Measurements from ENCODE around the gene KLK11. TPM values are rescaled to one million over a fixed set of nuclear protein-coding genes. Genes with fewer than 3 reads are reported as not detected.

KLK11 gene
- total and polyA plus RNA-seq, 2 donors = 1.9 to 17.2 TPM

DNA sequence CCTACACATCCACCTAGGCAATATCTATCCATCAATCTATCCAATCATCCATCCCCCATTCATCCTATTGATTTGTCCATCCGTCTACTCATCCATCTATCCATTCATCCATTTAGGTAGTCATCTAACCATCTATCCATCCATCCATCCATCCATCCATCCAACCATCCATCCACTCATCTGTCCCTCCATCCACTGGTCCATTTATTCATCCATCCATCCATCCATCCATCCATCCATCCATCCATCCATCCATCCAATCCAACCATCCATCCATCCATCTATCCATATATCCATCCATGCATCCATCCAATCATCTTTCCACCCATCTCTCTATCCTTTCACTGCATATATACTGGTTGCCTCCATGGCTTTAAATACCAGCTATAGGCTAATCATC is 34.6 kb upstream of the KLK11 start:
- no peak overlapping the region for H3K27ac ChIP-seq (ENCODE audit: low read depth in 1 of 2, low read length in 1 of 2)
- H3K4me3 ChIP-seq (ENCODE audit: low read length in 2 of 2) = no peak overlapping the region
- H3K36me3 ChIP-seq (ENCODE audit: control insufficient read depth in 2 of 2, insufficient read depth in 2 of 2, low read length in 1 of 2) = no peaks in the 10 kb centered on the region
- no peaks in the 10 kb centered on the region for H3K4me1 ChIP-seq (ENCODE audit: control insufficient read depth in 2 of 2, insufficient read depth in 2 of 2, low read length in 2 of 2)
- WGBS = 0% methylated on average over 1 of the region's 1 CpG
- H3K27me3 ChIP-seq (ENCODE audit: control insufficient read depth in 2 of 2, insufficient read depth in 1 of 2, low read length in 1 of 2) = peaks cover 13 to 24% of the 10 kb centered on the region in 2 donors
- H3K9me3 ChIP-seq (ENCODE audit: control insufficient read depth in 2 of 2, insufficient read depth in 1 of 2, low read length in 1 of 2) = no peaks in the 10 kb centered on the region
- DNase-seq (ENCODE audit: low read depth in 6 of 9, low spot score in 9 of 9) = no peak

DNA sequence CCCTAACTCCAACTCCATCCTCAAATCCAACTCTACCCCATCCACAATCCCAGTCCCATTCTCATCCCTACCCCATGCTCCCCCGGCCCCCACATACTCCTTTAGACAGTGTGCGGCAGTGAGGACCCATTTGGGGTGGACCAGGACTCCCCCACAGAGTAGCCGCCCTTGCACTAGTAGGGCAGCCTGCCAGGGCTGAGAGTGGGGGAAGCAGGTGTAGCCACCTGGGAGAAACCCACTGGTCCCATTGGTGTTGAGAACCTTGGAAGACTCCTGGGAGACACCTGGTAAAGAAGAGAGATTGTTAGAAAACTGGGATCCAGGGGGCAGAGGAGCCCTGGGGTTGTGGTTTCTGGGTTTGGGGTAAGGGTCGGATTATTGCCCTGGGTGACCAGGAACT is 33.9 kb upstream of the KLK11 start:
- Histone ChIP-seq H3K9me3 (ENCODE audit: control insufficient read depth in 2 of 2, insufficient read depth in 1 of 2, low read length in 1 of 2) (no peaks in the 10 kb centered on the region), H3K27ac (ENCODE audit: low read depth in 1 of 2, low read length in 1 of 2) (no peak overlapping the region), H3K4me1 (ENCODE audit: control insufficient read depth in 2 of 2, insufficient read depth in 2 of 2, low read length in 2 of 2) (no peaks in the 10 kb centered on the region), H3K4me3 (ENCODE audit: low read length in 2 of 2) (no peak overlapping the region), H3K27me3 (ENCODE audit: control insufficient read depth in 2 of 2, insufficient read depth in 1 of 2, low read length in 1 of 2) (peaks cover 9 to 18% of the 10 kb centered on the region in 2 donors), H3K36me3 (ENCODE audit: control insufficient read depth in 2 of 2, insufficient read depth in 2 of 2, low read length in 1 of 2) (no peaks in the 10 kb centered on the region)
- WGBS = 70% methylated on average over 4 of the region's 4 CpGs
- no peak for DNase-seq (ENCODE audit: low read depth in 6 of 9, low spot score in 9 of 9)

DNA sequence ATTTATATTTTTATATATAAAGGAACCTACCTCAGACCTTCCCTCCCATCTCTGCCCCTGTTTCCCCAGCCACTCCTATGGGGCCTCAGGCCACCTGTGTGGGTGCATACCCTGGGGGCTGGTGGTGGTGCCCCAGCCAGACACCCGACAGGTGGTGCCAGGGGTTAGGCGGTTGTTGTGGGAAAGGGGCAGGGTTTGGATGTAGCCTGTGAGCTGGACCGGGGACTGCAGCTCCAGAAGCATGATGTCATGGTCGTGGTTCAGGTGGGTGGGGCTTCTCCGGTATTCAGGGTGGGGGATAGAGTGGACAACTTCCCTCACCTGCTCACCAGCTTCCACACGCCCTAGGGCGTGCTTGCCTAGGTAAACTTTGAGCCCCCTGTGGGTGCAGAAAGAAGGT is 33.3 kb upstream of the KLK11 start:
- H3K4me1 ChIP-seq (ENCODE audit: control insufficient read depth in 2 of 2, insufficient read depth in 2 of 2, low read length in 2 of 2) = no peaks in the 10 kb centered on the region
- no peak overlapping the region for H3K4me3 ChIP-seq (ENCODE audit: low read length in 2 of 2)
- no peak overlapping the region for H3K27ac ChIP-seq (ENCODE audit: low read depth in 1 of 2, low read length in 1 of 2)
- H3K9me3 ChIP-seq (ENCODE audit: control insufficient read depth in 2 of 2, insufficient read depth in 1 of 2, low read length in 1 of 2) = no peaks in the 10 kb centered on the region
- peaks cover 4 to 11% of the 10 kb centered on the region in 2 donors for H3K27me3 ChIP-seq (ENCODE audit: control insufficient read depth in 2 of 2, insufficient read depth in 1 of 2, low read length in 1 of 2)
- 86% methylated on average over 7 of the region's 7 CpGs for WGBS
- H3K36me3 ChIP-seq (ENCODE audit: control insufficient read depth in 2 of 2, insufficient read depth in 2 of 2, low read length in 1 of 2) = no peaks in the 10 kb centered on the region
- DNase-seq (ENCODE audit: low read depth in 6 of 9, low spot score in 9 of 9) = no peak

DNA sequence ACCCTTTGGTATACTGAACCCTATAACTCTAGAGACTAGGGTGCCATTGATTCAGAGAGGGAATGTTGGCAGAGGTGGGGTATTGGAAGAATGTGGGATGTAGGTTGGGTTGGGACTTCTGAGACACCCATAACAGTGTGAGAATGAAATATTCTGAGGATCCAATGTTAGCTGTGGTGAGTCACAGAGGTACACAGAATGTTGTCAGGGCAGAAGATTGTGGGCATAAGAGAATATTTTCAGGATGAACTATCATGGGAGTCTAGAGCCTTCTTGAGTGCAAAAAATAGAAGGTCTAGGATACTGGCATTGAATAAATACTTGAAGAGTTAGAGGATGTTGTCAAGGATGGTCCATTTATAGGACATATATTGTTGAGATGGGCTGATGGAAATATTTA is 29.4 kb upstream of the KLK11 start:
- Histone ChIP-seq H3K36me3 (ENCODE audit: control insufficient read depth in 2 of 2, insufficient read depth in 2 of 2, low read length in 1 of 2) (no peaks in the 10 kb centered on the region), H3K27me3 (ENCODE audit: control insufficient read depth in 2 of 2, insufficient read depth in 1 of 2, low read length in 1 of 2) (no peaks in the 10 kb centered on the region), H3K4me1 (ENCODE audit: control insufficient read depth in 2 of 2, insufficient read depth in 2 of 2, low read length in 2 of 2) (no peaks in the 10 kb centered on the region), H3K9me3 (ENCODE audit: control insufficient read depth in 2 of 2, insufficient read depth in 1 of 2, low read length in 1 of 2) (no peaks in the 10 kb centered on the region), H3K4me3 (ENCODE audit: low read length in 2 of 2) (no peak overlapping the region), H3K27ac (ENCODE audit: low read depth in 1 of 2, low read length in 1 of 2) (no peak overlapping the region)
- DNase-seq (ENCODE audit: low read depth in 6 of 9, low spot score in 9 of 9) = no peak

DNA sequence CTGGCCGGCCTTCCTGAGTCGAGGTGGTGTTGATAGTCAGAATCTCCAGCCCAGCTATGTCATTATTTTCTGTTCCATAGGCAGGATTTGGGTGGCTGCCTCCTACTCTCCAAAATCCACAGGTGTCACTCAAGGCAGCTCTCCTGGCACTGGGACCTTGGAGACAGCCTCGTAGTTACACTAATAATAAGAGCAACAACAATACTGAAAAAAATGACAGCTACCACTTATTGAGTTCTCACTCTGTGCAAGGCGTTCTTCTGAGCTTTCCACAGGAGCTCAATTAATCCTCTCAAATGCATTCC is 20.6 kb upstream of the KLK11 start:
- Histone ChIP-seq H3K27ac (ENCODE audit: low read depth in 1 of 2, low read length in 1 of 2) (no peak overlapping the region), H3K36me3 (ENCODE audit: control insufficient read depth in 2 of 2, insufficient read depth in 2 of 2, low read length in 1 of 2) (no peaks in the 10 kb centered on the region), H3K4me1 (ENCODE audit: control insufficient read depth in 2 of 2, insufficient read depth in 2 of 2, low read length in 2 of 2) (no peaks in the 10 kb centered on the region), H3K27me3 (ENCODE audit: control insufficient read depth in 2 of 2, insufficient read depth in 1 of 2, low read length in 1 of 2) (peaks cover 0 to 5% of the 10 kb centered on the region in 2 donors), H3K4me3 (ENCODE audit: low read length in 2 of 2) (no peak overlapping the region), H3K9me3 (ENCODE audit: control insufficient read depth in 2 of 2, insufficient read depth in 1 of 2, low read length in 1 of 2) (no peaks in the 10 kb centered on the region)
- 11% methylated on average over 4 of the region's 4 CpGs for WGBS
- DNase-seq (ENCODE audit: low read depth in 6 of 9, low spot score in 9 of 9) = no peak

DNA sequence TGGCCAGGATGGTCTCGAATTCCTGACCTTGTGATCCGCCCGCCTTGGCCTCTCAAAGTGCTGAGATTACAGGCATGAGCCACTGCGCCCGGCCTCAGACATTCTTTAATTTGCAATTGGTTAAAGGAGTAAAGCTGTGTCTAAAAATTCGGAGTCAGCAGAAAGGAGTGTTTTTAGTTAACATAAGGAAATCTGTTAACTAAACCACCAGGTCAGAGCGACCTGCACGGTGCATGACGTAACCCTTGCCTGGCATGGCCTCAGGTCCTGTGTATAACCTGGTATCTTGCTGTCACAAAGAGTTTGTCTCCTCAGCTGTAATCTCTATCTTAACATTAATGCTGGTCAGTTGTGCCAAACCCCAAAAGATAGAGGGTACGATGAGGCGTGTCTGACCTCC is 17.9 kb upstream of the KLK11 start:
- no peak for DNase-seq (ENCODE audit: low read depth in 6 of 9, low spot score in 9 of 9)
- H3K4me1 ChIP-seq (ENCODE audit: control insufficient read depth in 2 of 2, insufficient read depth in 2 of 2, low read length in 2 of 2) = no peaks in the 10 kb centered on the region
- peaks cover 0 to 5% of the 10 kb centered on the region in 2 donors for H3K27me3 ChIP-seq (ENCODE audit: control insufficient read depth in 2 of 2, insufficient read depth in 1 of 2, low read length in 1 of 2)
- 91% methylated on average over 11 of the region's 11 CpGs for WGBS
- H3K4me3 ChIP-seq (ENCODE audit: low read length in 2 of 2) = no peak overlapping the region
- no peaks in the 10 kb centered on the region for H3K36me3 ChIP-seq (ENCODE audit: control insufficient read depth in 2 of 2, insufficient read depth in 2 of 2, low read length in 1 of 2)
- H3K9me3 ChIP-seq (ENCODE audit: control insufficient read depth in 2 of 2, insufficient read depth in 1 of 2, low read length in 1 of 2) = no peaks in the 10 kb centered on the region
- no peak overlapping the region for H3K27ac ChIP-seq (ENCODE audit: low read depth in 1 of 2, low read length in 1 of 2)

DNA sequence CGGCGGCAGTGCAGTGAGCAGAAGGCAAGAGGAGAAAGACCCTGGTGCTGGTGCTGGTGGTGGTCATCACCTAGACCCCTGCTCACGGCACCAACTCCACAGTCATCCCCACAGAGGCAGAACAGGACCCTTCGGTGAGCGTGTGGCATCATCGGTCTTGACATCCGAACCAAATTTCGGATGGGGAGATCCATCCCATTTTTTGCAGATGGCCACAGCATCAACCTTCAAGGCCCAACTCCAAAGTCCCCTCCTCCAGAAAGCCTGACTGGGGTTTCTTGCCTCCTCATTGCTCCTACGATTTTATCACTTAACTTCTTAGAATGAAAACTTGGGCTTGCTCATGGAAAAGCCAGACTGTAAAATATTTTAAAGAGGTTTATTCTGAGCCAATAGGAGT is 17.1 kb upstream of the KLK11 start:
- no peak overlapping the region for H3K27ac ChIP-seq (ENCODE audit: low read depth in 1 of 2, low read length in 1 of 2)
- H3K4me1 ChIP-seq (ENCODE audit: control insufficient read depth in 2 of 2, insufficient read depth in 2 of 2, low read length in 2 of 2) = no peaks in the 10 kb centered on the region
- peaks cover 0 to 5% of the 10 kb centered on the region in 2 donors for H3K27me3 ChIP-seq (ENCODE audit: control insufficient read depth in 2 of 2, insufficient read depth in 1 of 2, low read length in 1 of 2)
- H3K4me3 ChIP-seq (ENCODE audit: low read length in 2 of 2) = no peak overlapping the region
- DNase-seq (ENCODE audit: low read depth in 6 of 9, low spot score in 9 of 9) = no peak
- WGBS = 85% methylated on average over 9 of the region's 9 CpGs
- no peaks in the 10 kb centered on the region for H3K36me3 ChIP-seq (ENCODE audit: control insufficient read depth in 2 of 2, insufficient read depth in 2 of 2, low read length in 1 of 2)
- no peaks in the 10 kb centered on the region for H3K9me3 ChIP-seq (ENCODE audit: control insufficient read depth in 2 of 2, insufficient read depth in 1 of 2, low read length in 1 of 2)

DNA sequence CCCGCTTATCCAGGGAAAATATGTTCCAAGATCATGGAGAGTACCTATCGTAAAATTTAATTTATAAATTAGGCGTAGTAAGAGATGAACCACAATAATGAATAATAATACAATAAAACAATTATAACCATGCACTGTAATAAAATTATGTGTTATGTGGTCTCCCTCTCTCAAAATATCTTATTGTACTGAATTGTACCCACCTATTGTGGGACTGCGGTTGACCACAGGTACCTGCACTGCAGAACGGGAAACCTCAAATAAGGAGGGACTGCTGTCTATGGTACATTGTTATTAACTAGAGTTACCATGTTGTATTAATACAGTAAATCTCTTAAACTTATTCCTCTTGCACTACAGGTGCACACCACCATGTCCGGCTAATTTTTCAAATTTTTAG is 13.7 kb upstream of the KLK11 start:
- no peak overlapping the region for H3K4me3 ChIP-seq (ENCODE audit: low read length in 2 of 2)
- 95% methylated on average over 6 of the region's 6 CpGs for WGBS

DNA sequence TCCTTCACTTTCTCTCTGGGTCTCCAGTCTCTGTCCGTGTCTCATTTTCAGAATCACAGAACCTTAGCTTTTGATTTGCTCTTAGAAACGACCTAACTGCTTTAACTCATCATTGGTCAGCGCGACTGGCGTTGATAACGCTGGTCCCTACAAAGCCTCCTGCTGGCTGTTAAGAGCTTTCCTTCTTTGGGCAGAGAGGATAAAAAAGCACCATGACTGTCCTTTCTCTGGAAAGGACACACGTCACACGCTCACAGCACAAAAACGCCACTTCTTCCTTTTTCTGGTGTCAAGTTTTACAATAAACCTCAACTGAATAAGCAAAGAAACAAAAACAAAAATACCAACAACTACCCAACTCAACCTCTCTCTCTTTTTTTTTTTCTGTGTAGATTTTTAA is 10.1 kb upstream of the KLK11 start:
- no peaks in the 10 kb centered on the region for H3K9me3 ChIP-seq (ENCODE audit: control insufficient read depth in 2 of 2, insufficient read depth in 1 of 2, low read length in 1 of 2)
- no peak for DNase-seq (ENCODE audit: low read depth in 6 of 9, low spot score in 9 of 9)
- WGBS = 63% methylated on average over 9 of the region's 9 CpGs

More for the DNA sequence above, 13.7 kb upstream of the KLK11 start:
- no peaks in the 10 kb centered on the region for H3K27me3 ChIP-seq (ENCODE audit: control insufficient read depth in 2 of 2, insufficient read depth in 1 of 2, low read length in 1 of 2)
- no peak for DNase-seq (ENCODE audit: low read depth in 6 of 9, low spot score in 9 of 9)
- no peaks in the 10 kb centered on the region for H3K4me1 ChIP-seq (ENCODE audit: control insufficient read depth in 2 of 2, insufficient read depth in 2 of 2, low read length in 2 of 2)
- no peaks in the 10 kb centered on the region for H3K36me3 ChIP-seq (ENCODE audit: control insufficient read depth in 2 of 2, insufficient read depth in 2 of 2, low read length in 1 of 2)
- H3K9me3 ChIP-seq (ENCODE audit: control insufficient read depth in 2 of 2, insufficient read depth in 1 of 2, low read length in 1 of 2) = no peaks in the 10 kb centered on the region
- no peak overlapping the region for H3K27ac ChIP-seq (ENCODE audit: low read depth in 1 of 2, low read length in 1 of 2)

DNA sequence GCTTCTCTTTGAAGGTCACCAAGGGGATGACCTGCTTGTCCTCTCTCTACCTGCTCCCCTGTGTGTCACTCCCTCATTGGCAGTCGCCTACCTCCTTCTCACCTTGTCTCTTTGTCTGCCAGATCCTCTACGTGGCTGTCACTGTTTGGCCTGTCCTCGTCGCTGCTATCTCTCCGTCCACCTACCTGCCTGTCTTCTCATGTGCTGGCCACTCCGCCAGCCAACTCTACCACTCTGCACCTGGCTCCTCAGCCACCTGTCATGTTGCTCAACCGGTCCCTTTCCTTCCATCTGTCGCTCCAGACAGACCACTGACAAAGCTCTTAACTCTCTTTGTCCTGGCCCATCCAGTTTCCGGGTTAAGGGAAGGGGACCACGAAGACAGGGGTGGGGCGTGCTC is 8.3 kb upstream of the KLK11 start, which contains the start of gene KLK12:
KLK12 (minus strand) TSS at position 299 of the 400 bp plus-strand sequence. CDS start 381 bp downstream, outside the sequence.
- 55% methylated on average over 11 of the region's 11 CpGs for WGBS
- H3K27me3 ChIP-seq (ENCODE audit: control insufficient read depth in 2 of 2, insufficient read depth in 1 of 2, low read length in 1 of 2) = no peaks in the 10 kb centered on the region
- no peaks in the 10 kb centered on the region for H3K36me3 ChIP-seq (ENCODE audit: control insufficient read depth in 2 of 2, insufficient read depth in 2 of 2, low read length in 1 of 2)
- no peak for DNase-seq (ENCODE audit: low read depth in 6 of 9, low spot score in 9 of 9)
- no peaks in the 10 kb centered on the region for H3K9me3 ChIP-seq (ENCODE audit: control insufficient read depth in 2 of 2, insufficient read depth in 1 of 2, low read length in 1 of 2)
- no peak within 1 kb of the TSS for H3K27ac ChIP-seq (ENCODE audit: low read depth in 1 of 2, low read length in 1 of 2)
- no peaks in the 10 kb centered on the region for H3K4me1 ChIP-seq (ENCODE audit: control insufficient read depth in 2 of 2, insufficient read depth in 2 of 2, low read length in 2 of 2)
- no peak within 1 kb of the TSS for H3K4me3 ChIP-seq (ENCODE audit: low read length in 2 of 2)

More for the DNA sequence above, 10.1 kb upstream of the KLK11 start:
- H3K27me3 ChIP-seq (ENCODE audit: control insufficient read depth in 2 of 2, insufficient read depth in 1 of 2, low read length in 1 of 2) = no peaks in the 10 kb centered on the region
- H3K4me3 ChIP-seq (ENCODE audit: low read length in 2 of 2) = no peak overlapping the region
- no peaks in the 10 kb centered on the region for H3K36me3 ChIP-seq (ENCODE audit: control insufficient read depth in 2 of 2, insufficient read depth in 2 of 2, low read length in 1 of 2)
- H3K4me1 ChIP-seq (ENCODE audit: control insufficient read depth in 2 of 2, insufficient read depth in 2 of 2, low read length in 2 of 2) = no peaks in the 10 kb centered on the region
- H3K27ac ChIP-seq (ENCODE audit: low read depth in 1 of 2, low read length in 1 of 2) = no peak overlapping the region
